Measurements from ENCODE around the gene CAMK2D. TPM values are rescaled to one million over a fixed set of nuclear protein-coding genes. Genes with fewer than 3 reads are reported as not detected.

The CAMK2D gene
- total RNA-seq, 1 donor from 2014 or later: 31.7 TPM

DNA sequence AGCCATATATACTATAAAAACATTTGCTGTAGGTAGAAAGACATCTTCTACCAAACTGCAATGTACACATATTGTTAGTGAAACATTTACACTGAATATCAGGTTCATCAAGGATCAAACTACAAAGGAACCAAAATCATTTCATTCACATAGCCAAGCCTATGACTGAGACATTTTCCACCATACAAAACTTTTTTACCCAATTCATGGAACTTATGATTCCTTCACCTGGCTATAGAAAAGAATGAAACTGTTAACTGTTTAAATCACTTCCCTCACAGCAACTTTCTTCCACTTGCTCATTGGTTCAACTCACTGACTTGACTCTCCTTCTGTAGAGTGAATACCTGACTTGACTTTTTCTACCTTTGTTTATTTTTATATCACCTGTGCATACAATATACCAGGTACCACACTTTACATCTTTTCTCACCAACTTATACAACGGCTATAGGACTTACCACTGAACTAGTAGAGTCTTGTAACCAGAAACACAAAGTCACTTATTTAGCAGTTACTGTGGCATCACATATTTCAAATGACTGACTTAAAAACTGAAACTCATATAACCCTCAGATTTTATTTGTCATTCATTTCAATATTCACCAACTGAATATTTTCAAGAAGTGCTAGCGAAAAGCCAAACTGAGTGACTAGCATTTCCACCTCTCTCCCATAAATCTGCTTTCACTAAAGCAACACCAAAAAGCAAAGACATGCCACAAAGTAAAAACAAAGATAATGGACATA is 30.9 kb downstream of the CAMK2D start:
- Mint-ChIP-seq H3K27ac (no peak overlapping the region), H3K36me3 (peaks cover 3% of the 10 kb centered on the region), H3K4me1 (peaks cover 4% of the 10 kb centered on the region), H3K9me3 (no peaks in the 10 kb centered on the region), H3K4me3 (no peak overlapping the region), H3K27me3 (ENCODE audit: low read depth) (no peaks in the 10 kb centered on the region)
- DNase-seq (ENCODE audit: low spot score in 2 of 2, unreplicated experiment in 2 of 2): no peak
- TF ChIP-seq, protein P1, sequence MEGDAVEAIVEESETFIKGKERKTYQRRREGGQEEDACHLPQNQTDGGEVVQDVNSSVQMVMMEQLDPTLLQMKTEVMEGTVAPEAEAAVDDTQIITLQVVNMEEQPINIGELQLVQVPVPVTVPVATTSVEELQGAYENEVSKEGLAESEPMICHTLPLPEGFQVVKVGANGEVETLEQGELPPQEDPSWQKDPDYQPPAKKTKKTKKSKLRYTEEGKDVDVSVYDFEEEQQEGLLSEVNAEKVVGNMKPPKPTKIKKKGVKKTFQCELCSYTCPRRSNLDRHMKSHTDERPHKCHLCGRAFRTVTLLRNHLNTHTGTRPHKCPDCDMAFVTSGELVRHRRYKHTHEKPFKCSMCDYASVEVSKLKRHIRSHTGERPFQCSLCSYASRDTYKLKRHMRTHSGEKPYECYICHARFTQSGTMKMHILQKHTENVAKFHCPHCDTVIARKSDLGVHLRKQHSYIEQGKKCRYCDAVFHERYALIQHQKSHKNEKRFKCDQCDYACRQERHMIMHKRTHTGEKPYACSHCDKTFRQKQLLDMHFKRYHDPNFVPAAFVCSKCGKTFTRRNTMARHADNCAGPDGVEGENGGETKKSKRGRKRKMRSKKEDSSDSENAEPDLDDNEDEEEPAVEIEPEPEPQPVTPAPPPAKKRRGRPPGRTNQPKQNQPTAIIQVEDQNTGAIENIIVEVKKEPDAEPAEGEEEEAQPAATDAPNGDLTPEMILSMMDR (IDR thresholded peaks at IDR 0.05; ENCODE audit: unreplicated experiment): no peak

DNA sequence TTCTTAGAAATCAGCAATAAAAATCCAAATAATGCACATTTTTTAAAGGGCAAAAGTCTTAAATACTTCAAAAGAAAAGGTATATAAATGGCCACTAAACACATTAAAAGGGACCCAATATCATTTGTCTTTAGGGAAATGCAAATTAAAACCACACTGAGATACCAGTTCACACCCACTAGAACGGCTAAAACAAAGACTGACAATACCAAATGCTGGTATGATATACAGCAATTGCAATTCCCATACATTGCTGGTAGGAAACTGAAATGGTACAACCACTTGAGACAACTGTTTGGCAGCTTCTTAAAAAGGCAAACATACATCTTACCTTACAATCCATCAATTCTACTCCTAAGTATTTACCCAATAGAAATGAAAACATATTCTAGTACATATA is 33.7 kb downstream of the CAMK2D start:
- Mint-ChIP-seq H3K36me3 (no peaks in the 10 kb centered on the region), H3K9me3 (no peaks in the 10 kb centered on the region), H3K4me3 (no peak overlapping the region), H3K27me3 (ENCODE audit: low read depth) (no peaks in the 10 kb centered on the region), H3K4me1 (no peaks in the 10 kb centered on the region), H3K27ac (no peak overlapping the region)
- TF ChIP-seq, protein P1 (IDR thresholded peaks at IDR 0.05; ENCODE audit: unreplicated experiment): no peak
- no peak for DNase-seq (ENCODE audit: low spot score in 2 of 2, unreplicated experiment in 2 of 2)

DNA sequence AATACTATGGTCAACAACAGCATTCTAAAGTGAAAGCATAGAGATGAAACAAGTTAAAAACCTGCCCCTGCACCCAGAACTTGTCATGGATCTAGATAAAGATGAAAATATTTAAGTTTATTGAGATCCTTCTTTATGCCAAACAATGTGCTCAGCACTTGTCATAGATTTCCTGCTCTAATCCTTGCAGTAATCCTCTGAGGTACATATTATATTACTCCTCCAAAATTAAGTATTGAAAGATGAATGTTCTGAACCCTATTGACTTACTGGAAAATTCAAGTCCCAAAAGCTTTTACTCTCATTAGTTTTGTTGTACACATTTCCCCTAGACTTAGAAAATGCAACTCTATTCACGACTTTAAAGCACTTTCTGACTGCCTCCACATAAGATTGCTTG is 35.6 kb downstream of the CAMK2D start:
- peaks cover 7% of the 10 kb centered on the region for H3K4me1 Mint-ChIP-seq
- no peaks in the 10 kb centered on the region for H3K36me3 Mint-ChIP-seq
- H3K27ac Mint-ChIP-seq: no peak overlapping the region
- DNase-seq (ENCODE audit: low spot score in 2 of 2, unreplicated experiment in 2 of 2): no peak
- H3K27me3 Mint-ChIP-seq (ENCODE audit: low read depth): no peaks in the 10 kb centered on the region
- TF ChIP-seq, protein P1 (IDR thresholded peaks at IDR 0.05; ENCODE audit: unreplicated experiment): no peak
- no peak overlapping the region for H3K4me3 Mint-ChIP-seq
- no peaks in the 10 kb centered on the region for H3K9me3 Mint-ChIP-seq

DNA sequence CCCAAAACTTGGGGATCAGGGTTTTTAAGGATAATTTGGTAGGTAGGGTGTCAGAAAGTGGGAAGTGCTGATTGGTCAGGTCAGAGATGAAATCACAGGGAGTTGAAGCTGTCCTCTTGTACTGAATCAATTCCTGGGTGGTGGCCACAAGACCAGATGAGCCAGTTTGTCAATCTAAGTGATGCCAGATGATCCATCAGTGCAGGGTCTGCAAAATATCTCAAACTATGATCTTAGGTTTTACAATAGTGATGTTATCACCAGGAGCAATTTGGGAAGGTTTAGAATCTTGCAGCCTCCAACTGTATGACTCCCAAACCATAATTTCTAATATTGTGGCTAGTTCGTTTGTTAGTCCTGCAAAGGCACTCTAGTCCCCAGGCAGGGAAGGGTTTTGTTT is 43.3 kb downstream of the CAMK2D start:
- Mint-ChIP-seq H3K27ac (no peak overlapping the region), H3K4me3 (no peak overlapping the region), H3K9me3 (no peaks in the 10 kb centered on the region), H3K27me3 (ENCODE audit: low read depth) (no peaks in the 10 kb centered on the region), H3K4me1 (peaks cover 15% of the 10 kb centered on the region), H3K36me3 (no peaks in the 10 kb centered on the region)
- no peak for DNase-seq (ENCODE audit: low spot score in 2 of 2, unreplicated experiment in 2 of 2)
- TF ChIP-seq, protein P1 (IDR thresholded peaks at IDR 0.05; ENCODE audit: unreplicated experiment): no peak

DNA sequence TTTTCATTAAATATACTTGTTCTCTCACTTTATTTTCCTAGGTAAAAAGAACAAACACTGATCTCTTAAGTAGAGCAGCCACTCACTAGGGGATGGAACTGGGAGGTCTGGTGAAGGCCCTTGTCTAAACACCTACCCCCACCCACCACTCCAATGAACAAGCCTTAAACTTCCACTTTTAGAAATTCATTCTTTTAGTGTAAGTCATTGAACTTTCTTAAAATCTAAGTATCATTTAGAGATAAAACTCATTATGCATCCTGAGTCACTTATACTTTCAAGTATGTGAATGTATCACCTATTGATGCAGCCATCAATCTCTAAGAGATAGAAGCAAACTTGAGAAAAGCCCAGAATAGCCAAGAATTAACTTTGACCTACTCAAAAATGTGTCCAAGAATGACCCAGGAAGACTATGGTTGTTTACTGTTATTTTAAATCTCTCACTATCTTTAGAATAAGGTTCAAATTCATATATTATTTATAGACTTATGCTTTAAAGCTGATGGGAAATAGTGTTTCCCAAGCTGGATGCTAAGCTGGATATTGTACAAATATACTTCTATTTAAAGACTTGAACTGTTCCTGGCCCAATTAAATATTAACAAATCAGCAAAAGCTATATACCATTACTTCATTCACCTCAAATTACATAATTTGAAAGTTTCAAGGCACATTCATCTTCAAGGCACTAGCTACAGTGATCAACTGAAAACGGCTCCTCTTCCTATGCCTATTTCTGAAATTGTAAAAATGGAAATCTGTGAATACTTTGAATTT is 49.5 kb downstream of the CAMK2D start:
- no peaks in the 10 kb centered on the region for H3K36me3 Mint-ChIP-seq
- H3K27me3 Mint-ChIP-seq (ENCODE audit: low read depth): no peaks in the 10 kb centered on the region
- no peak overlapping the region for H3K4me3 Mint-ChIP-seq
- TF ChIP-seq, protein P1 (IDR thresholded peaks at IDR 0.05; ENCODE audit: unreplicated experiment): no peak
- peaks cover 7% of the 10 kb centered on the region for H3K4me1 Mint-ChIP-seq
- H3K9me3 Mint-ChIP-seq: no peaks in the 10 kb centered on the region
- no peak overlapping the region for H3K27ac Mint-ChIP-seq
- no peak for DNase-seq (ENCODE audit: low spot score in 2 of 2, unreplicated experiment in 2 of 2)

All from mesothelial cell of epicardium (in vitro differentiated cells).